ENCODE results near the gene CUTA. TPM values are rescaled to one million over a fixed set of nuclear protein-coding genes. Genes with fewer than 3 reads are reported as not detected.

CUTA gene
- total RNA-seq, 2 donors from 2014 or later, result 198 to 219 TPM

GRCh38 chr6:33417128-33417902 is 592 bp downstream of the CUTA start:
- H3K27ac Mint-ChIP-seq, result peak overlapping the region; percentile 98
- no peak for TF ChIP-seq CTCF (conservative IDR thresholded peaks at IDR 0.05)
- Histone ChIP-seq H3K27ac (ENCODE audit: low read depth, low read length) (peak overlapping the region; percentile 85), H3K9ac (ENCODE audit: extremely low read depth, low read length, poor library complexity, severe bottlenecking) (peak overlapping the region; percentile 78), H3K9me3 (ENCODE audit: control insufficient read depth, low read length) (no peaks in the 10 kb centered on the region), H3K4me3 (ENCODE audit: low read length) (peak overlapping the region; percentile 97), H3K27me3 (ENCODE audit: control insufficient read depth, insufficient read depth, low read length, poor library complexity, severe bottlenecking) (no peaks in the 10 kb centered on the region), H3K36me3 (ENCODE audit: control insufficient read depth, insufficient read depth, low read length) (peaks cover 43% of the 10 kb centered on the region), H3K4me1 (ENCODE audit: control insufficient read depth, insufficient read depth, low read length) (peaks cover 4% of the 10 kb centered on the region)
- peak overlapping the region; percentile 97 for H3K4me3 Mint-ChIP-seq
- peaks cover 42% of the 10 kb centered on the region for H3K4me1 Mint-ChIP-seq
- H3K27me3 Mint-ChIP-seq (ENCODE audit: insufficient read depth), result no peaks in the 10 kb centered on the region
- peaks cover 39% of the 10 kb centered on the region for H3K36me3 Mint-ChIP-seq (ENCODE audit: low read depth)
- H3K9me3 Mint-ChIP-seq, result no peaks in the 10 kb centered on the region
- no peak for DNase-seq
- whole genome bisulfite sequencing, 2 experiments (ENCODE audit: insufficient coverage in 1 of 2, insufficient read length in 1 of 2), result 1% methylated on average over 18 to 25 of the region's 25 CpGs

DNA sequence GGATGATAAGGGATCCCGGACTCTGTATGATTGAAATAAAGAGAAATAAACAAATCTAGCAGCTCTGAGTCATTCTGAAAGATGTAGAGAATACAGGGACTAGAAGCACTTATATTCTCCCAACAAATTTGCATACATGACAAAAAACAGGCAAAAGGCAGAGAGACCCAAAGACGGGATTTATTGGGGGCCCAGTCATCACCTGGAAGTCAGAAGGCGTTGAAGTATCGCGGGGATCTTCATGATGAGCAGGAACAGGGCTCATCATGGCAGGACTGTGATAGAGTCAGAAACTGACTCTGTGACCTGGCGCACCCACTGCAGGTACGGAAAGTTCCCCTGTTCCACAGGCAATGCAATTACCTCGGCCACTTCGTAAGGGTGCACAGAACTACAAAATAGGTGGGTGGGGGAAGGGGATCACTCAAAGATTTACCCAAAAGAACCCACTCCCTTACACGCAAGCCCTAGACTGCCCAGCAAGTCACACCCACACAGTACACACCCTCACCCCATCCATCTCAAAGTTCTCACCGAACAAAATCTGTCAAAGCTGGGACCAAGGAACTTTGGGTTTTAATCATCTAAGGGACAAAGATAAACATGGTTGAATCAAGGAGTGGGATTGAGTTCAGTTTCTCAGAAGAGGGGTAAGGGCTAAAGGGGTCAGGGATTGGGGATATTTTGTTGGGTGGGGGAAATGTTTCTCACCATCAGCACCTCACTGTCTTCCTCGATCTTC is 1.4 kb downstream of the CUTA start:
- H3K27me3 ChIP-seq (ENCODE audit: control insufficient read depth, insufficient read depth, low read length, poor library complexity, severe bottlenecking), result no peaks in the 10 kb centered on the region
- no peak for TF ChIP-seq CTCF (conservative IDR thresholded peaks at IDR 0.05)
- H3K27ac ChIP-seq (ENCODE audit: low read depth, low read length), result no peak overlapping the region
- Mint-ChIP-seq H3K27me3 (ENCODE audit: insufficient read depth) (no peaks in the 10 kb centered on the region), H3K4me3 (peak overlapping the region; percentile 97), H3K4me1 (peaks cover 42% of the 10 kb centered on the region), H3K27ac (peak overlapping the region; percentile 98), H3K9me3 (no peaks in the 10 kb centered on the region), H3K36me3 (ENCODE audit: low read depth) (peaks cover 40% of the 10 kb centered on the region)
- DNase-seq, result no peak
- H3K9me3 ChIP-seq (ENCODE audit: control insufficient read depth, low read length), result no peaks in the 10 kb centered on the region
- peaks cover 4% of the 10 kb centered on the region for H3K4me1 ChIP-seq (ENCODE audit: control insufficient read depth, insufficient read depth, low read length)
- H3K9ac ChIP-seq (ENCODE audit: extremely low read depth, low read length, poor library complexity, severe bottlenecking), result peak overlapping the region; percentile 78
- peak overlapping the region; percentile 97 for H3K4me3 ChIP-seq (ENCODE audit: low read length)
- H3K36me3 ChIP-seq (ENCODE audit: control insufficient read depth, insufficient read depth, low read length), result peaks cover 43% of the 10 kb centered on the region
- WGBS, 2 experiments (ENCODE audit: insufficient coverage in 1 of 2, insufficient read length in 1 of 2), result 74 to 78% methylated on average over 4 to 11 of the region's 12 CpGs

DNA sequence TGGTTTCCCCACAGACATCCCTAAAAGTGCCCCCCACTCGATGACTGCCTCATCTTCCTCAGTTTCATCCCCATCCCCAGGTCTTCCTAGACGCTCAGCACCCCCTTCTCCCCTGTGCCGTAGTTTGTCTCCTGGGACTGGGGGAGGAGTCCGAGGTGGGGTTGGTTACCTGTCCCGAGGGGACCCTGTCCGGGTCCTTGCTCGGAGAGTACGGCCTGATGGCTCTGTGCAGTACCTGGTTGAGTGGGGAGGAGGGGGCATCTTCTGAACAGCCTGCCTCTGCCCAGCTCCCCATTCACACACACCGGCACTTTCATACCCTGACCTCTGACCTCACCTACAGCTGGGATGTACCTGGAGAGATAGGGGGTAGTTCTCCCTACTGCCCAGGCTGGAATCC is 2.1 kb downstream of the CUTA start:
- Mint-ChIP-seq H3K36me3 (ENCODE audit: low read depth) (peaks cover 40% of the 10 kb centered on the region), H3K27ac (no peak overlapping the region), H3K4me1 (peaks cover 39% of the 10 kb centered on the region), H3K9me3 (no peaks in the 10 kb centered on the region), H3K4me3 (peak overlapping the region; percentile 24), H3K27me3 (ENCODE audit: insufficient read depth) (no peaks in the 10 kb centered on the region)
- no peak for DNase-seq
- peak overlapping the region; percentile 97 for H3K4me3 ChIP-seq (ENCODE audit: low read length)
- 94 to 100% methylated on average over 1 to 8 of the region's 9 CpGs for WGBS, 2 experiments (ENCODE audit: insufficient coverage in 1 of 2, insufficient read length in 1 of 2)
- peaks cover 4% of the 10 kb centered on the region for H3K4me1 ChIP-seq (ENCODE audit: control insufficient read depth, insufficient read depth, low read length)
- no peaks in the 10 kb centered on the region for H3K9me3 ChIP-seq (ENCODE audit: control insufficient read depth, low read length)
- TF ChIP-seq CTCF (conservative IDR thresholded peaks at IDR 0.05), result no peak
- H3K36me3 ChIP-seq (ENCODE audit: control insufficient read depth, insufficient read depth, low read length), result peaks cover 43% of the 10 kb centered on the region
- no peak overlapping the region for H3K9ac ChIP-seq (ENCODE audit: extremely low read depth, low read length, poor library complexity, severe bottlenecking)
- no peaks in the 10 kb centered on the region for H3K27me3 ChIP-seq (ENCODE audit: control insufficient read depth, insufficient read depth, low read length, poor library complexity, severe bottlenecking)
- H3K27ac ChIP-seq (ENCODE audit: low read depth, low read length), result no peak overlapping the region
